ENCODE measurements around the gene MEPE. TPM values are rescaled to one million over a fixed set of nuclear protein-coding genes. Genes with fewer than 3 reads are reported as not detected.

The MEPE gene
- total RNA-seq, 1 donor from 2014 or later, result not detected

- peaks cover 9% of the 10 kb centered on the region for H3K9me3 Mint-ChIP-seq
- H3K27me3 Mint-ChIP-seq (ENCODE audit: low read depth), result no peaks in the 10 kb centered on the region
- H3K4me3 Mint-ChIP-seq, result no peak overlapping the region
- H3K27ac Mint-ChIP-seq, result no peak overlapping the region
- H3K4me1 Mint-ChIP-seq, result peaks cover 15% of the 10 kb centered on the region
- H3K36me3 Mint-ChIP-seq, result no peaks in the 10 kb centered on the region
- DNase-seq (ENCODE audit: low spot score in 2 of 2, unreplicated experiment in 2 of 2), result no peak
- TF ChIP-seq CTCF (IDR thresholded peaks at IDR 0.05; ENCODE audit: unreplicated experiment), result no peak
Observed at GRCh38 chr4:87856816-87857215, 24.0 kb downstream of the MEPE start.

- no peak for DNase-seq (ENCODE audit: low spot score in 2 of 2, unreplicated experiment in 2 of 2)
- Mint-ChIP-seq H3K27me3 (ENCODE audit: low read depth) (no peaks in the 10 kb centered on the region), H3K27ac (no peak overlapping the region), H3K9me3 (peaks cover 9% of the 10 kb centered on the region), H3K4me3 (no peak overlapping the region), H3K4me1 (peaks cover 15% of the 10 kb centered on the region), H3K36me3 (no peaks in the 10 kb centered on the region)
- no peak for TF ChIP-seq CTCF (IDR thresholded peaks at IDR 0.05; ENCODE audit: unreplicated experiment)
Observed at GRCh38 chr4:87857789-87858188, 25.0 kb downstream of the MEPE start.

GRCh38 chr4:87862236-87862635 lies 29.5 kb downstream of the MEPE start:
- H3K36me3 Mint-ChIP-seq, result no peaks in the 10 kb centered on the region
- no peak overlapping the region for H3K27ac Mint-ChIP-seq
- DNase-seq (ENCODE audit: low spot score in 2 of 2, unreplicated experiment in 2 of 2), result no peak
- H3K4me1 Mint-ChIP-seq, result peaks cover 13% of the 10 kb centered on the region
- no peak overlapping the region for H3K4me3 Mint-ChIP-seq
- no peaks in the 10 kb centered on the region for H3K27me3 Mint-ChIP-seq (ENCODE audit: low read depth)
- peaks cover 18% of the 10 kb centered on the region for H3K9me3 Mint-ChIP-seq
- TF ChIP-seq CTCF (IDR thresholded peaks at IDR 0.05; ENCODE audit: unreplicated experiment), result no peak

- peaks cover 13% of the 10 kb centered on the region for H3K4me1 Mint-ChIP-seq
- no peaks in the 10 kb centered on the region for H3K27me3 Mint-ChIP-seq (ENCODE audit: low read depth)
- no peak overlapping the region for H3K27ac Mint-ChIP-seq
- no peak overlapping the region for H3K4me3 Mint-ChIP-seq
- H3K36me3 Mint-ChIP-seq, result no peaks in the 10 kb centered on the region
- H3K9me3 Mint-ChIP-seq, result peaks cover 19% of the 10 kb centered on the region
- no peak for DNase-seq (ENCODE audit: low spot score in 2 of 2, unreplicated experiment in 2 of 2)
- TF ChIP-seq CTCF (IDR thresholded peaks at IDR 0.05; ENCODE audit: unreplicated experiment), result no peak
Observed at GRCh38 chr4:87863486-87863885, 30.7 kb downstream of the MEPE start.

- TF ChIP-seq CTCF (IDR thresholded peaks at IDR 0.05; ENCODE audit: unreplicated experiment), result no peak
- Mint-ChIP-seq H3K27ac (no peak overlapping the region), H3K4me1 (peaks cover 13% of the 10 kb centered on the region), H3K27me3 (ENCODE audit: low read depth) (no peaks in the 10 kb centered on the region), H3K9me3 (peaks cover 15% of the 10 kb centered on the region), H3K4me3 (no peak overlapping the region), H3K36me3 (no peaks in the 10 kb centered on the region)
- DNase-seq (ENCODE audit: low spot score in 2 of 2, unreplicated experiment in 2 of 2), result no peak
Observed at GRCh38 chr4:87864321-87864720, 31.6 kb downstream of the MEPE start.

- Mint-ChIP-seq H3K4me1 (peaks cover 13% of the 10 kb centered on the region), H3K27ac (no peak overlapping the region), H3K4me3 (no peak overlapping the region), H3K27me3 (ENCODE audit: low read depth) (no peaks in the 10 kb centered on the region), H3K9me3 (peaks cover 15% of the 10 kb centered on the region), H3K36me3 (no peaks in the 10 kb centered on the region)
- TF ChIP-seq CTCF (IDR thresholded peaks at IDR 0.05; ENCODE audit: unreplicated experiment), result no peak
- no peak for DNase-seq (ENCODE audit: low spot score in 2 of 2, unreplicated experiment in 2 of 2)
Observed at GRCh38 chr4:87865288-87865687, 32.5 kb downstream of the MEPE start.

Measured in mesothelial cell of epicardium (in vitro differentiated cells).